GM06990 (cell line): ENCODE data around the gene ZCCHC4.

Experiments
- DNase-seq: peaks from one replicate; pipeline ENCODE4 v3.0.0-alpha.2; 2011; ENCODE audit not compliant: insufficient read length; ENCODE audit errors: extremely low read depth
- H3K27me3 ChIP-seq: replicated peaks from 2 replicates; pipeline ENCODE4 v1.6.0; 2011; ENCODE audit warnings: low read length; ENCODE audit not compliant: control insufficient read depth, insufficient read depth
- H3K36me3 ChIP-seq: 2 replicates; pipeline ENCODE4 v1.5.1; 2011; ENCODE audit warnings: low read length; ENCODE audit not compliant: control insufficient read depth, insufficient read depth
- H3K4me3 ChIP-seq: replicated peaks from 2 replicates; pipeline ENCODE4 v1.5.1; 2011; ENCODE audit warnings: low read depth, mild to moderate bottlenecking, control low read depth, low read length
- CTCF ChIP-seq: IDR thresholded peaks from 2 replicates; pipeline ENCODE4 v1.5.1; 2011; ENCODE audit warnings: low read length, control low read depth, mild to moderate bottlenecking, inconsistent platforms; ENCODE audit not compliant: insufficient read depth, poor library complexity, severe bottlenecking

Gene ZCCHC4

DNA sequence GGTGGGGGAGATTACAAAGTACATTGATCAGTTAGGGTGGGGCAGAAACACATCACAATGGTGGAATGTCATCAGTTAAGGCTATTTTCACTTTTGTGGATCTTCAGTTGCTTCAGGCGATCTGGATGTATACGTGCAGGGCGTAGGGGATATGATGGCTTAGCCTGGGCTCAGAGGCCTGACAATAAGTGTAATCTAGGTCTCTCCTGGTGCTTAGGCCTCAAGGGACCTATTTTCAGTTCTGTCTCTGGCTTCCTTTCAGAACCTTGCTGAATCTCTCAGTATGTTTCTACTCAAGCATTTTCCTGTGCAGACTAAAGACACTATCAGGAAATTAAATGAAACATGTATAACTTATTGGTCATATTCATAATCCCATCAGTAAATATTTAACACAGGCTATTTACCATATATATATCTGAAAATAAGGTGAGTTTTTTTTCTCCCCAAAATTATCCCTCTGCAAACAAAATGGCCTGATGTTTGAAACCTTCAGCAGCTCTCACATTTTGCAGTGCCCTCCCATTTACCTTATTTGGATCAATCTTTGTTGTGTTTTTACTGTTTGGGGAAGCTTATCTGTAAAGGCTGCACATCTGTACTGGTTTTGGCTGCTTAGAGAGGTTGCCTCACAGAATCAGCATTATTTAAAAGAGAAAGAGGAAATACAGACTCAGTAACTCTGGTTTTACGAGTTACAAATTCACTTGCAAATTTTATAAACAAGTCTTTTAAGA is 2.3 kb upstream of the ZCCHC4 start:
- no peaks in the 10 kb centered on the region for H3K27me3 ChIP-seq
- TF ChIP-seq CTCF = no peak
- H3K4me3 ChIP-seq = no peak overlapping the region; the same call in 1 of the 2 replicates
- H3K36me3 ChIP-seq = no peaks in the 10 kb centered on the region
- peak; percentile 49 for DNase-seq

DNA sequence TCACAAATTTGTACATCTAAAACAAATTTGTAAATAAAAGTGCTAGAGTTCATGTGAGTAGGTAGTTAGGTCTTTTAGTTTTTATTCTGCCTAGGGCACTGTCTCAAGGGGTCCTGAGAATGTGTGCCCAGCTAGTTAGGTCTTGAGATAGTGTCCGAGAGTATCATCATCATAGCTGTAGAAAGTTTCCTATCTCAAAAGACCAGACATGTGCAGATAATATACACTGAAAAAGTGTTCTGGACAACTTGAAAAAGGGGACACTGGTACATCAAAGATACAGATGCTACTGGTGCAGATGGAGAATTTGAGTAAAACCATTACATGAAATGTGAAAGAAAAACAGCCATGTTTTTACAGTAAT is 1.8 kb upstream of the ZCCHC4 start:
- no peak for TF ChIP-seq CTCF
- Histone ChIP-seq H3K27me3 (no peaks in the 10 kb centered on the region), H3K4me3 (peak overlapping the region; percentile 31), H3K36me3 (no peaks in the 10 kb centered on the region)
- no peak for DNase-seq

GRCh38 chr4:25313201-25313895 is 774 bp downstream of the ZCCHC4 start:
- no peaks in the 10 kb centered on the region for H3K27me3 ChIP-seq
- H3K4me3 ChIP-seq = peak overlapping the region; percentile 95
- TF ChIP-seq CTCF = no peak
- no peaks in the 10 kb centered on the region for H3K36me3 ChIP-seq
- DNase-seq = no peak

- H3K36me3 ChIP-seq = no peaks in the 10 kb centered on the region
- no peak overlapping the region for H3K4me3 ChIP-seq
- no peaks in the 10 kb centered on the region for H3K27me3 ChIP-seq
- TF ChIP-seq CTCF = no peak
- no peak for DNase-seq
Observed at GRCh38 chr4:25320336-25320735, 7.8 kb downstream of the ZCCHC4 start.

GRCh38 chr4:25320773-25321172 is 8.2 kb downstream of the ZCCHC4 start:
- Histone ChIP-seq H3K27me3 (no peaks in the 10 kb centered on the region), H3K4me3 (no peak overlapping the region), H3K36me3 (no peaks in the 10 kb centered on the region)
- TF ChIP-seq CTCF = no peak
- DNase-seq = no peak
